H1 (cell line): Measurements from ENCODE around the gene KCTD10.

ENCODE experiments used
- BACH1 ChIP-seq: IDR thresholded peaks from 2 replicates; pipeline ENCODE4 v1.6.1; 2012; ENCODE audit warnings: low read length, improper control_type of control experiment
- KDM1A ChIP-seq: fragments of 200-600, 300-600 bp; sonication (generic); IDR thresholded peaks from 2 replicates; pipeline ENCODE4 v1.7.1; 2016; ENCODE audit warnings: mild to moderate bottlenecking, low read length, borderline replicate concordance
- POLR2A ChIP-seq, 2 experiments: IDR thresholded peaks; 1 replicate in 1 of 2; 2 replicates in 1 of 2; pipeline ENCODE4 v1.6.1; 2011; ENCODE audit warnings: low read depth in 2 of 2, low read length in 2 of 2, mild to moderate bottlenecking in 2 of 2; ENCODE audit errors: control extremely low read depth in 1 of 2
- SRF ChIP-seq: IDR thresholded peaks from 2 replicates; pipeline ENCODE4 v1.6.1; 2011; ENCODE audit warnings: mild to moderate bottlenecking, low read depth, low read length, moderate library complexity
- TF ChIP-seq, protein P1 (sequence below), 3 experiments: IDR thresholded peaks; 1 replicate in 2 of 3; 2 replicates in 1 of 3; pipeline versions ENCODE4 v1.5.1 to v1.6.1; 2011; ENCODE audit warnings: low read length in 3 of 3, mild to moderate bottlenecking in 3 of 3, inconsistent platforms in 2 of 3, low read depth in 1 of 3, moderate library complexity in 1 of 3; ENCODE audit not compliant: insufficient read depth in 1 of 3; ENCODE audit errors: control extremely low read depth in 1 of 3
- TF ChIP-seq, protein P2 (sequence below): IDR thresholded peaks from 2 replicates; pipeline ENCODE4 v1.6.1; 2012; ENCODE audit warnings: inconsistent platforms

DNA sequence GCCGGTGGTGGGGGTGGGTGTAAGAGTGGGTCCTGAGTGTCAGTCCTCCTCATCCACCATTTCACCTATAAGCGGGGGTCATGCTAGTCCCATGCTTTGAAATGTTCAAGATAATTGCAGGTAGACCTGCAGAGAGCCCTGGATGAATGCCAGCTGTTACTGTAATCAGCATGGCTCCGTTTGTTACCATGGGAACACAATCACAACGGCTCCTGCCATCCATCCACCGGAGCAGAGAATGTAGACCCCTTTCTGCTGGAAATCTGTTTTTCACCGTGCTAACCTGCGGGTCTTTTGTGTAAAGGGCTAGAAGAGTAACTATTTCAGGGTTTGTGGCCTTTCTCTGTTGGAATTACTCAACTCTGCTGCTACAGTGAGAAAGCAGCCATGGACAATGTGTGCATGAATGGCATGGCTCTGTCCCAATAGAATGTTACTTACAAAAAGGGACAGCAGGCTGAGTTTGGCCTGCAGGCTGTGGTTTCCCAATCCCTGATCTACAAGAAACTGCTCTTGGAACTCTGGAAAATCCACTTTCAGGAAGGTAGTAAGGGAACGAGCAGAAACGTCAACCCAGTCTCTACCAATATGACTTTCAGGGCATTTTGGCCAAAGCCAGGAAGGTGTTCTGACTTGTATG lies 36.1 kb downstream of the KCTD10 start:
- TF ChIP-seq, protein P1, sequence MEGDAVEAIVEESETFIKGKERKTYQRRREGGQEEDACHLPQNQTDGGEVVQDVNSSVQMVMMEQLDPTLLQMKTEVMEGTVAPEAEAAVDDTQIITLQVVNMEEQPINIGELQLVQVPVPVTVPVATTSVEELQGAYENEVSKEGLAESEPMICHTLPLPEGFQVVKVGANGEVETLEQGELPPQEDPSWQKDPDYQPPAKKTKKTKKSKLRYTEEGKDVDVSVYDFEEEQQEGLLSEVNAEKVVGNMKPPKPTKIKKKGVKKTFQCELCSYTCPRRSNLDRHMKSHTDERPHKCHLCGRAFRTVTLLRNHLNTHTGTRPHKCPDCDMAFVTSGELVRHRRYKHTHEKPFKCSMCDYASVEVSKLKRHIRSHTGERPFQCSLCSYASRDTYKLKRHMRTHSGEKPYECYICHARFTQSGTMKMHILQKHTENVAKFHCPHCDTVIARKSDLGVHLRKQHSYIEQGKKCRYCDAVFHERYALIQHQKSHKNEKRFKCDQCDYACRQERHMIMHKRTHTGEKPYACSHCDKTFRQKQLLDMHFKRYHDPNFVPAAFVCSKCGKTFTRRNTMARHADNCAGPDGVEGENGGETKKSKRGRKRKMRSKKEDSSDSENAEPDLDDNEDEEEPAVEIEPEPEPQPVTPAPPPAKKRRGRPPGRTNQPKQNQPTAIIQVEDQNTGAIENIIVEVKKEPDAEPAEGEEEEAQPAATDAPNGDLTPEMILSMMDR (IDR thresholded peaks at IDR 0.05; ENCODE audit: control extremely low read depth in 1 of 3, insufficient read depth in 1 of 3, low read depth in 1 of 3, low read length in 3 of 3) = no peak
- TF ChIP-seq, protein P2, sequence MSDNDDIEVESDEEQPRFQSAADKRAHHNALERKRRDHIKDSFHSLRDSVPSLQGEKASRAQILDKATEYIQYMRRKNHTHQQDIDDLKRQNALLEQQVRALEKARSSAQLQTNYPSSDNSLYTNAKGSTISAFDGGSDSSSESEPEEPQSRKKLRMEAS = no peak
- TF ChIP-seq SRF (no peak), BACH1 (no peak), POLR2A (IDR thresholded peaks at IDR 0.05; ENCODE audit: control extremely low read depth in 1 of 2, low read depth in 2 of 2, low read length in 2 of 2) (no peak), KDM1A (no peak)
